ENCODE data around the gene RAB4A. TPM values are rescaled to one million over a fixed set of nuclear protein-coding genes. Genes with fewer than 3 reads are reported as not detected.

The RAB4A gene
- total RNA-seq, 2 donors from 2014 or later, result 80.9 to 103 TPM

DNA sequence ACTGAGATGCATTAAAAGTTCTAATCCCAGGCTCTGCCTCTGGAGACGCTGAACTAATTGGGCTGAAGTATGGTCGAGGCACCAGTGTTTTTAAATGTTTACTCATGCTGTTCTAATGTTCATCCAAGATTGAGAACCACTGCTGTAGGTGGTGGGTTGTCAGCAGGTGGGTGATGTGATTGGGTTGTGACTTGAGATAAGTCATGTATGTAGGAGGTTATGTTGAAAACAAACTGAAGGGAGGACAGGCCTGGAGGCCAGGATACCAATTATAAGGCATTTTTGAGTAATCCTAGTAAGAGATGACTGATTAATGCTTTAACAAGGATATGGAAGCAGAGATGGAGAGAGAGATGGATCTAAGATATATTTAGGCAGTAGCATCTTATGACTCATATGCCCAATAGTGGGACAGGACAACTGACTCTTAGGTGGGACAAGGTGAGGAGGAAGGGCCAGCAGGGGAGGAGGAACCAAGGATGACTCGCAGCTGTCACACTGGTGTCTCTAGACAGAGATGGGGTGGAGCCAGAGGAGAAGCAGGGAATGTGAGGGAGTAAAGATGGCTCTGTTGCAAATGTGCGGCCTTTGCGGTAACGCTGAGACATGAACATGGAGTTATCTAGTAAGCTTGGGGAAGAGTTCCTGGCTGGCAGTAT, 29.3 kb downstream of the RAB4A start:
- DNase-seq, result no peak
- no peak overlapping the region for H3K9ac ChIP-seq (ENCODE audit: low read depth in 2 of 2, low read length in 2 of 2)
- no peak overlapping the region for H3K4me3 ChIP-seq
- H3K27me3 ChIP-seq, result no peaks in the 10 kb centered on the region
- TF ChIP-seq, protein P1, sequence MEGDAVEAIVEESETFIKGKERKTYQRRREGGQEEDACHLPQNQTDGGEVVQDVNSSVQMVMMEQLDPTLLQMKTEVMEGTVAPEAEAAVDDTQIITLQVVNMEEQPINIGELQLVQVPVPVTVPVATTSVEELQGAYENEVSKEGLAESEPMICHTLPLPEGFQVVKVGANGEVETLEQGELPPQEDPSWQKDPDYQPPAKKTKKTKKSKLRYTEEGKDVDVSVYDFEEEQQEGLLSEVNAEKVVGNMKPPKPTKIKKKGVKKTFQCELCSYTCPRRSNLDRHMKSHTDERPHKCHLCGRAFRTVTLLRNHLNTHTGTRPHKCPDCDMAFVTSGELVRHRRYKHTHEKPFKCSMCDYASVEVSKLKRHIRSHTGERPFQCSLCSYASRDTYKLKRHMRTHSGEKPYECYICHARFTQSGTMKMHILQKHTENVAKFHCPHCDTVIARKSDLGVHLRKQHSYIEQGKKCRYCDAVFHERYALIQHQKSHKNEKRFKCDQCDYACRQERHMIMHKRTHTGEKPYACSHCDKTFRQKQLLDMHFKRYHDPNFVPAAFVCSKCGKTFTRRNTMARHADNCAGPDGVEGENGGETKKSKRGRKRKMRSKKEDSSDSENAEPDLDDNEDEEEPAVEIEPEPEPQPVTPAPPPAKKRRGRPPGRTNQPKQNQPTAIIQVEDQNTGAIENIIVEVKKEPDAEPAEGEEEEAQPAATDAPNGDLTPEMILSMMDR (IDR thresholded peaks at IDR 0.05), result no peak
- intact Hi-C loops (cut with DNase I), result no loop called here
- H3K4me1 ChIP-seq, result no peaks in the 10 kb centered on the region
- no peaks in the 10 kb centered on the region for H3K36me3 ChIP-seq
- H3K27ac ChIP-seq, result no peak overlapping the region
- H3K9me3 ChIP-seq, result no peaks in the 10 kb centered on the region

GRCh38 chr1:229302740-229303139, 31.8 kb downstream of the RAB4A start:
- TF ChIP-seq, protein P1 (IDR thresholded peaks at IDR 0.05), result no peak
- intact Hi-C loops (cut with DNase I), result no loop called here
- Histone ChIP-seq H3K9ac (ENCODE audit: low read depth in 2 of 2, low read length in 2 of 2) (no peak overlapping the region), H3K9me3 (no peaks in the 10 kb centered on the region), H3K4me3 (no peak overlapping the region), H3K27ac (no peak overlapping the region), H3K27me3 (no peaks in the 10 kb centered on the region), H3K36me3 (peaks cover 6% of the 10 kb centered on the region), H3K4me1 (no peaks in the 10 kb centered on the region)
- DNase-seq, result no peak

- no peak overlapping the region for H3K4me3 ChIP-seq
- no peak overlapping the region for H3K27ac ChIP-seq
- no peaks in the 10 kb centered on the region for H3K9me3 ChIP-seq
- intact Hi-C loops (cut with DNase I), result no loop called here
- TF ChIP-seq, protein P1 (IDR thresholded peaks at IDR 0.05), result no peak
- H3K4me1 ChIP-seq, result no peaks in the 10 kb centered on the region
- H3K9ac ChIP-seq (ENCODE audit: low read depth in 2 of 2, low read length in 2 of 2), result no peak overlapping the region
- no peaks in the 10 kb centered on the region for H3K27me3 ChIP-seq
- DNase-seq, result no peak
- H3K36me3 ChIP-seq, result peaks cover 6% of the 10 kb centered on the region
These were observed 32.9 kb downstream of the RAB4A start for GRCh38 chr1:229303855-229304254.

- Histone ChIP-seq H3K36me3 (peaks cover 6% of the 10 kb centered on the region), H3K27me3 (no peaks in the 10 kb centered on the region), H3K4me1 (no peaks in the 10 kb centered on the region), H3K9me3 (no peaks in the 10 kb centered on the region), H3K27ac (no peak overlapping the region), H3K9ac (ENCODE audit: low read depth in 2 of 2, low read length in 2 of 2) (no peak overlapping the region), H3K4me3 (no peak overlapping the region)
- intact Hi-C loops (cut with DNase I), result no loop called here
- no peak for DNase-seq
- TF ChIP-seq, protein P1 (IDR thresholded peaks at IDR 0.05), result no peak
These were observed 34.5 kb downstream of the RAB4A start for GRCh38 chr1:229305392-229305791.

- no peak for DNase-seq
- Histone ChIP-seq H3K27ac (no peak overlapping the region), H3K27me3 (no peaks in the 10 kb centered on the region), H3K9ac (ENCODE audit: low read depth in 2 of 2, low read length in 2 of 2) (no peak overlapping the region), H3K9me3 (no peaks in the 10 kb centered on the region), H3K4me1 (no peaks in the 10 kb centered on the region), H3K4me3 (no peak overlapping the region), H3K36me3 (peaks cover 6% of the 10 kb centered on the region)
- intact Hi-C loops (cut with DNase I), result no loop called here
- TF ChIP-seq, protein P1 (IDR thresholded peaks at IDR 0.05), result no peak
These were observed 38.2 kb downstream of the RAB4A start for GRCh38 chr1:229309074-229309473.
